SK-N-SH (cell line): Measurements from ENCODE around the gene SLC36A3.

Experiments
- MEF2A ChIP-seq: IDR thresholded peaks from 2 replicates; pipeline ENCODE4 v1.4.0; 2012; ENCODE audit warnings: low read depth, borderline replicate concordance
- SMC3 ChIP-seq: IDR thresholded peaks from 2 replicates; pipeline ENCODE4 v1.6.1; 2012; ENCODE audit warnings: low read depth, low read length, improper control_type of control experiment
- TCF12 ChIP-seq: IDR thresholded peaks from 2 replicates; pipeline ENCODE4 v1.4.0; 2012

DNA sequence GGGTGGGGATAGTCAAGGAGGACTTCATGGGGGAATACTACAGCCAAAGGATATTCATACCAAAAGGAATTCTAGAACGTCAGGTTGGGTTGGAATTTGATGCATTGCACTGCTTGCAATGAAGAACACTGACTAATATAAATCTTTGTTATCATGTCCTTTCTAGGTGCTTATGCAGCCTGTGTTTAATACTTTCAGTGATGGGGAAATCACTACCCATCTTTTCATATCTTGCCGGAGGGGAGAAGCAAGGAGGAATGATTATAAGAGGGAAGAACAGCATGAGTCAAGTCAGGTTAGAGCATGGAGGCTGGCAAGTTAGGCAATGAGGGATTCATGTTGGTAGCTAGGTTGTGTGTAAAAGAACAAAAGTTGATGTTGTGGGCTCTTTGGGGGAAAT lies 74.6 kb downstream of the SLC36A3 start:
- no peak for TF ChIP-seq MEF2A
- no peak for TF ChIP-seq TCF12
- no peak for TF ChIP-seq SMC3
